HEK293T (cell line): ENCODE measurements around the gene SARM1.

ENCODE experiments used
- ARNT ChIP-seq: fragments of 450-650 bp; IDR thresholded peaks from 2 replicates; pipeline ENCODE4 v1.6.1; 2017; ENCODE audit warnings: mild to moderate bottlenecking
- FOXK2 ChIP-seq: fragments of 450-650 bp; IDR thresholded peaks from 2 replicates; pipeline ENCODE4 v1.6.1; 2016; ENCODE audit warnings: mild to moderate bottlenecking
- FOXM1 ChIP-seq: fragments of 450-650 bp; IDR thresholded peaks from 2 replicates; pipeline ENCODE4 v1.6.1; 2017; ENCODE audit warnings: mild to moderate bottlenecking, borderline replicate concordance
- HDGF ChIP-seq: fragments of 450-650 bp; IDR thresholded peaks from 2 replicates; pipeline ENCODE4 v1.6.1; 2017; ENCODE audit warnings: antibody characterized with exemption, borderline replicate concordance
- NFRKB ChIP-seq: fragments of 450-650 bp; IDR thresholded peaks from 2 replicates; pipeline ENCODE4 v1.6.1; 2016; ENCODE audit warnings: mild to moderate bottlenecking, moderate library complexity
- SP1 ChIP-seq: fragments of 450-650 bp; IDR thresholded peaks from 2 replicates; pipeline ENCODE4 v1.6.1; 2017

GRCh38 chr17:28402844-28403243 lies 31.4 kb downstream of the SARM1 start:
- TF ChIP-seq NFRKB: no peak
- no peak for TF ChIP-seq FOXK2
- TF ChIP-seq SP1: no peak
- no peak for TF ChIP-seq FOXM1
- no peak for TF ChIP-seq HDGF
- no peak for TF ChIP-seq ARNT
